ENCODE measurements around the gene FAM13A.

DNA sequence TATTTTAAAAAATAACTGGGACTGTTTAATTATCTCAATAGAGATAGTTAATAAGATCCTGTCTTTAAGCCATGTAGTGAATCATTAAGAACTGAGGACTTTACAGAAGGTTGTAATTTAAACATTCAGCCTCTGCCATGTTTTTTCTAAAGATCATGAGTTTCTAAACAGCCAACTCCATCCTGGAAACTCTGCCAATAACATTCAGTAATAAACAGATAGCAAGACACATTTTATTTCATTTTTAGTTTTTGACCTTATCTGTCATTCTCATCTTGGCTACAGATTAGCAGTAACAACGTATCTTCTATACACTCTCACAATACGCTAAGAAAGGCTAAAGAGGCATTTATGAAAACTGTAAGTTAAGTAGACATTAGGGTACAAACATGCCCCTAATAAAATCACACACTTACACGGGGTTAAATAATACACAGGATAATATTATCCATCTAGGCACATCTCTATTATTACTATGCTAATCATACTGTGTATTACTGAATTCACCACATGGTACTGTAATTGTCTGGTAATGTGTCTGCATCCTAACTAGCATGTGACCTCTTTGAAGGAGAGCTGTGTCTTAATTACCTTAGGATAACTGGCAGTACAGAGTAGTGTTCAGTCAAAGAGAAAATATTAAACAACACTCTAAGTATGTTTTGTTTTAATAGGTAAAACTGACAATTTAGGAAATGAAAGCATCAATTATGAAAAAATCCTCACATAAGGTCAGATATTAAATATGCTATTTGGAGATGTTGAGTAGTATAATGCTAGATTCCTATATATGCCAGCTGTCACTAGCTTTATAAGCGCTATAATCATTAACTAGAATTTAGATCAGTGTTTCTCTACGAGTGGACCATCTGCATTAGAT is 236.9 kb downstream of the FAM13A start:
- no peak for TF ChIP-seq POLR2A (IDR thresholded peaks at IDR 0.05)
- TF ChIP-seq CTCF (IDR thresholded peaks at IDR 0.05), result no peak

All from esophagus squamous epithelium (tissue), 4 donors.